Neural cell (in vitro differentiated cells): ENCODE data around the gene YY1. TPM values are rescaled to one million over a fixed set of nuclear protein-coding genes. Genes with fewer than 3 reads are reported as not detected.
"Not testable (repeated sequence)": the region's sequence is repeated elsewhere in the genome, so short reads cannot be mapped to it uniquely, and the experiment has no call there.

Experiments
- H2AFZ ChIP-seq: fragments of 200-600, 300-800 bp; sonication (generic), shearing (Covaris generic); 2 replicates; pipeline ENCODE4 v1.6.0; 2014; ENCODE audit warnings: low read depth, mild to moderate bottlenecking, antibody characterized with exemption, low read length, moderate library complexity
- H3F3A ChIP-seq: fragments of 200-600 bp; shearing (Covaris generic); 2 replicates; pipeline ENCODE4 v1.6.1; 2016; ENCODE audit warnings: mild to moderate bottlenecking, moderate library complexity, mixed read lengths, antibody characterized with exemption, low read length; ENCODE audit not compliant: insufficient read depth, poor library complexity, severe bottlenecking
- H3K27ac ChIP-seq: fragments of 200-600, 300-800 bp; sonication (generic), shearing (Covaris generic); 2 replicates; pipeline ENCODE4 v1.5.1; 2014; ENCODE audit warnings: mild to moderate bottlenecking, low read length, moderate library complexity
- H3K27me3 ChIP-seq: fragments of 300-800, 200-600 bp; sonication (generic), shearing (Covaris generic); 2 replicates; pipeline ENCODE4 v1.6.0; 2014; ENCODE audit warnings: mild to moderate bottlenecking, low read depth, low read length, moderate library complexity; ENCODE audit not compliant: insufficient read depth
- H3K36me3 ChIP-seq: fragments of 300-800, 200-600 bp; sonication (generic), shearing (Covaris generic); 2 replicates; pipeline ENCODE4 v1.5.1; 2014; ENCODE audit warnings: mild to moderate bottlenecking, antibody characterized with exemption, low read length, moderate library complexity; ENCODE audit not compliant: insufficient read depth
- H3K4me2 ChIP-seq: fragments of 300-800, 200-600 bp; sonication (generic), shearing (Covaris generic); 2 replicates; pipeline ENCODE4 v1.6.0; 2014; ENCODE audit warnings: mild to moderate bottlenecking, low read length
- H3K4me3 ChIP-seq: fragments of 300-800, 200-600 bp; sonication (generic), shearing (Covaris generic); 2 replicates; pipeline ENCODE4 v1.5.1; 2014; ENCODE audit warnings: mild to moderate bottlenecking, low read length, moderate library complexity
- H3K79me2 ChIP-seq: fragments of 200-600 bp; shearing (Covaris generic); replicated peaks from 2 replicates; pipeline ENCODE4 v1.6.0; 2014; ENCODE audit warnings: mild to moderate bottlenecking, low read length, moderate library complexity; ENCODE audit not compliant: insufficient read depth
- H3K9ac ChIP-seq: fragments of 300-800, 200-600 bp; sonication (generic), shearing (Covaris generic); 2 replicates; pipeline ENCODE4 v1.6.1; 2016; ENCODE audit warnings: mild to moderate bottlenecking, low read length, mixed read lengths
- H3K9me2 ChIP-seq: fragments of 200-600 bp; shearing (Covaris generic); 2 replicates; pipeline ENCODE4 v1.6.1; 2016; ENCODE audit warnings: mild to moderate bottlenecking, low read length, mixed read lengths; ENCODE audit not compliant: insufficient read depth
- H3K9me3 ChIP-seq: fragments of 200-600, 300-800 bp; sonication (generic), shearing (Covaris generic); 2 replicates; pipeline ENCODE4 v1.6.1; 2016; ENCODE audit warnings: mild to moderate bottlenecking, mixed run types, low read length, moderate library complexity, mixed read lengths
- H4K20me1 ChIP-seq: fragments of 200-600 bp; shearing (Covaris generic); 2 replicates; pipeline ENCODE4 v1.6.1; 2016; ENCODE audit warnings: mild to moderate bottlenecking, mixed run types; ENCODE audit not compliant: insufficient read depth
- EZH2 ChIP-seq: fragments of 200-600, 300-800 bp; shearing (Covaris generic), sonication (generic); IDR thresholded peaks from 2 replicates; pipeline ENCODE4 v1.6.1; 2014; ENCODE audit warnings: antibody characterized with exemption, low read length, borderline replicate concordance, mild to moderate bottlenecking; ENCODE audit not compliant: insufficient read depth, poor library complexity, severe bottlenecking
- MXI1 ChIP-seq: fragments of 450-650 bp; conservative IDR thresholded peaks from 2 replicates; pipeline ENCODE4 v1.6.1; 2014; ENCODE audit warnings: antibody characterized with exemption, mild to moderate bottlenecking; ENCODE audit not compliant: poor library complexity, severe bottlenecking
- POLR2AphosphoS5 ChIP-seq: IDR thresholded peaks from 2 replicates; pipeline ENCODE4 v1.6.1; 2012
- RAD21 ChIP-seq: fragments of 450-650 bp; conservative IDR thresholded peaks from 2 replicates; pipeline ENCODE4 v1.6.1; 2014; ENCODE audit warnings: antibody characterized with exemption, mild to moderate bottlenecking, moderate library complexity
- SMC3 ChIP-seq: fragments of 450-650 bp; conservative IDR thresholded peaks from 2 replicates; pipeline ENCODE4 v1.6.1; 2014; ENCODE audit warnings: antibody characterized with exemption, mild to moderate bottlenecking, moderate library complexity; ENCODE audit not compliant: poor library complexity
- TAF1 ChIP-seq: IDR thresholded peaks from 2 replicates; pipeline ENCODE4 v1.6.1; 2012; ENCODE audit warnings: low read depth
- polyA plus RNA-seq: library from polyadenylated mRNA; depleted of rRNA; stranded (reverse); fragments of >200 nt; gene quantifications from 2 replicates; pipeline ENCODE4 v1.2.3, GENCODE V29; 2014
- TF ChIP-seq, protein P1 (sequence below): IDR thresholded peaks from 2 replicates; pipeline ENCODE4 v1.6.1; 2012; ENCODE audit warnings: borderline replicate concordance
- TF ChIP-seq, protein P2 (sequence below): fragments of 450-650 bp; IDR thresholded peaks from 2 replicates; pipeline ENCODE4 v1.5.1; 2014; ENCODE audit warnings: antibody characterized with exemption, mild to moderate bottlenecking, moderate library complexity; ENCODE audit not compliant: poor library complexity, severe bottlenecking

YY1 gene
- polyA plus RNA-seq, 1 donor from 2014 or later, result 50.4 TPM

GRCh38 chr14:100312110-100312876 lies 73.3 kb downstream of the YY1 start:
- H3K4me3 ChIP-seq, H3K4me2 ChIP-seq, H3K9ac ChIP-seq: not testable (repeated sequence)

GRCh38 chr14:100312877-100313400 lies 74.0 kb downstream of the YY1 start:
- Histone ChIP-seq H3K9me2 (no peaks in the 10 kb centered on the region), H3K79me2 (peaks cover 7% of the 10 kb centered on the region), H2AFZ (no peak overlapping the region), H4K20me1 (no peaks in the 10 kb centered on the region), H3K9ac (no peak overlapping the region), H3F3A (no peaks in the 10 kb centered on the region), H3K4me3 (no peak overlapping the region), H3K9me3 (no peaks in the 10 kb centered on the region), H3K4me2 (no peak overlapping the region), H3K27ac (no peak overlapping the region), H3K36me3 (no peaks in the 10 kb centered on the region), H3K27me3 (no peaks in the 10 kb centered on the region)
- TF ChIP-seq RAD21 (no peak), POLR2AphosphoS5 (no peak), EZH2 (no peak), MXI1 (no peak)
- TF ChIP-seq, protein P1, sequence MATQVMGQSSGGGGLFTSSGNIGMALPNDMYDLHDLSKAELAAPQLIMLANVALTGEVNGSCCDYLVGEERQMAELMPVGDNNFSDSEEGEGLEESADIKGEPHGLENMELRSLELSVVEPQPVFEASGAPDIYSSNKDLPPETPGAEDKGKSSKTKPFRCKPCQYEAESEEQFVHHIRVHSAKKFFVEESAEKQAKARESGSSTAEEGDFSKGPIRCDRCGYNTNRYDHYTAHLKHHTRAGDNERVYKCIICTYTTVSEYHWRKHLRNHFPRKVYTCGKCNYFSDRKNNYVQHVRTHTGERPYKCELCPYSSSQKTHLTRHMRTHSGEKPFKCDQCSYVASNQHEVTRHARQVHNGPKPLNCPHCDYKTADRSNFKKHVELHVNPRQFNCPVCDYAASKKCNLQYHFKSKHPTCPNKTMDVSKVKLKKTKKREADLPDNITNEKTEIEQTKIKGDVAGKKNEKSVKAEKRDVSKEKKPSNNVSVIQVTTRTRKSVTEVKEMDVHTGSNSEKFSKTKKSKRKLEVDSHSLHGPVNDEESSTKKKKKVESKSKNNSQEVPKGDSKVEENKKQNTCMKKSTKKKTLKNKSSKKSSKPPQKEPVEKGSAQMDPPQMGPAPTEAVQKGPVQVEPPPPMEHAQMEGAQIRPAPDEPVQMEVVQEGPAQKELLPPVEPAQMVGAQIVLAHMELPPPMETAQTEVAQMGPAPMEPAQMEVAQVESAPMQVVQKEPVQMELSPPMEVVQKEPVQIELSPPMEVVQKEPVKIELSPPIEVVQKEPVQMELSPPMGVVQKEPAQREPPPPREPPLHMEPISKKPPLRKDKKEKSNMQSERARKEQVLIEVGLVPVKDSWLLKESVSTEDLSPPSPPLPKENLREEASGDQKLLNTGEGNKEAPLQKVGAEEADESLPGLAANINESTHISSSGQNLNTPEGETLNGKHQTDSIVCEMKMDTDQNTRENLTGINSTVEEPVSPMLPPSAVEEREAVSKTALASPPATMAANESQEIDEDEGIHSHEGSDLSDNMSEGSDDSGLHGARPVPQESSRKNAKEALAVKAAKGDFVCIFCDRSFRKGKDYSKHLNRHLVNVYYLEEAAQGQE, result no peak

More at GRCh38 chr14:100312110-100312876, 73.3 kb downstream of the YY1 start:
- not testable (repeated sequence) for H3K9me3 ChIP-seq, H4K20me1 ChIP-seq, H3K27me3 ChIP-seq, H3K27ac ChIP-seq, H3K36me3 ChIP-seq, H3F3A ChIP-seq, H2AFZ ChIP-seq, H3K9me2 ChIP-seq
- H3K79me2 ChIP-seq, result peaks cover 13% of the 10 kb centered on the region

DNA sequence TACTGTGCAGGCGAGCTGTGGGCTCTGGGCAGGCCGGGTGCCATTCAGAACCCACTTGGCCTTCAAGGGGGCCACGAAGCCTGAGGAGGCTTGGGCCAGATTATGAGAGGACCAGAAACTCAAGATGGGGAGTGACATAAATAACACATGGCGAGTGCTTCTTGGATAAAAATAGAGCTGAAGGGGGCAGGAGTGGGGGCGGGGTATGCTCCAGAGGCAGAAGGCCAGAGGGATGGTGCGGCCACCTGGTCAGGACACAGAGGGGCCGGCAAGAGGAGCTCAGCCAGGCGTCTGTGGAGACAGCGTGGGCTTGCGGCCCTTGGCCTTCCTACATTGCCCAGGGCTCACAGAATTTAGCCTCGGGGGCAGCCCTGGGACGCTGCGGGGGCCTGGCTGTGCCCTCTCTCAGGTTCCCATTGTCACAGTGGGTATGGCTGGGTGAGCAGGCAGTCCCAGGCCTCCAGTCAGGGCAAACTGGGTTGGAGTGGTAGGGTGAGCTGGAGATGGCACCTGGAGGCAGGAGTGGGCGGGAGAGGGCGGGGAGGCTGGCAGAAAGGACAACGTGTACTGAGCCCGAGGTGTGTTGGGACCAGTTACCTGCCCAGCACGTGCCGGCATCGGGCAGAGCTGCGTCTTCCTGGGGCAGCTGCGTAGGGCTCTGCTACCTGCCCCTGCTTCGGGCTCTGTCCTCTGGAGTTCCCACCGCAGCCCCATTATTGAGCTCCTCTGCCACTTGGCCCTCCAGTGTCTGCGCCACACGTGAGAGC lies 74.7 kb downstream of the YY1 start:
- Histone ChIP-seq H3K4me2 (no peak overlapping the region), H3K79me2 (peaks cover under 1% of the 10 kb centered on the region), H2AFZ (no peak overlapping the region), H3K4me3 (no peak overlapping the region), H3K9me2 (no peaks in the 10 kb centered on the region), H3K36me3 (no peaks in the 10 kb centered on the region), H3K27me3 (no peaks in the 10 kb centered on the region), H3K27ac (no peak overlapping the region), H4K20me1 (no peaks in the 10 kb centered on the region), H3K9ac (no peak overlapping the region), H3K9me3 (no peaks in the 10 kb centered on the region), H3F3A (no peaks in the 10 kb centered on the region)
- TF ChIP-seq SMC3, result no peak
- TF ChIP-seq, protein P2, sequence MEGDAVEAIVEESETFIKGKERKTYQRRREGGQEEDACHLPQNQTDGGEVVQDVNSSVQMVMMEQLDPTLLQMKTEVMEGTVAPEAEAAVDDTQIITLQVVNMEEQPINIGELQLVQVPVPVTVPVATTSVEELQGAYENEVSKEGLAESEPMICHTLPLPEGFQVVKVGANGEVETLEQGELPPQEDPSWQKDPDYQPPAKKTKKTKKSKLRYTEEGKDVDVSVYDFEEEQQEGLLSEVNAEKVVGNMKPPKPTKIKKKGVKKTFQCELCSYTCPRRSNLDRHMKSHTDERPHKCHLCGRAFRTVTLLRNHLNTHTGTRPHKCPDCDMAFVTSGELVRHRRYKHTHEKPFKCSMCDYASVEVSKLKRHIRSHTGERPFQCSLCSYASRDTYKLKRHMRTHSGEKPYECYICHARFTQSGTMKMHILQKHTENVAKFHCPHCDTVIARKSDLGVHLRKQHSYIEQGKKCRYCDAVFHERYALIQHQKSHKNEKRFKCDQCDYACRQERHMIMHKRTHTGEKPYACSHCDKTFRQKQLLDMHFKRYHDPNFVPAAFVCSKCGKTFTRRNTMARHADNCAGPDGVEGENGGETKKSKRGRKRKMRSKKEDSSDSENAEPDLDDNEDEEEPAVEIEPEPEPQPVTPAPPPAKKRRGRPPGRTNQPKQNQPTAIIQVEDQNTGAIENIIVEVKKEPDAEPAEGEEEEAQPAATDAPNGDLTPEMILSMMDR, result no peak
- TF ChIP-seq EZH2, result no peak
- no peak for TF ChIP-seq POLR2AphosphoS5
- no peak for TF ChIP-seq TAF1
